ENCODE measurements around the gene ILF2.

Gene ILF2

DNA sequence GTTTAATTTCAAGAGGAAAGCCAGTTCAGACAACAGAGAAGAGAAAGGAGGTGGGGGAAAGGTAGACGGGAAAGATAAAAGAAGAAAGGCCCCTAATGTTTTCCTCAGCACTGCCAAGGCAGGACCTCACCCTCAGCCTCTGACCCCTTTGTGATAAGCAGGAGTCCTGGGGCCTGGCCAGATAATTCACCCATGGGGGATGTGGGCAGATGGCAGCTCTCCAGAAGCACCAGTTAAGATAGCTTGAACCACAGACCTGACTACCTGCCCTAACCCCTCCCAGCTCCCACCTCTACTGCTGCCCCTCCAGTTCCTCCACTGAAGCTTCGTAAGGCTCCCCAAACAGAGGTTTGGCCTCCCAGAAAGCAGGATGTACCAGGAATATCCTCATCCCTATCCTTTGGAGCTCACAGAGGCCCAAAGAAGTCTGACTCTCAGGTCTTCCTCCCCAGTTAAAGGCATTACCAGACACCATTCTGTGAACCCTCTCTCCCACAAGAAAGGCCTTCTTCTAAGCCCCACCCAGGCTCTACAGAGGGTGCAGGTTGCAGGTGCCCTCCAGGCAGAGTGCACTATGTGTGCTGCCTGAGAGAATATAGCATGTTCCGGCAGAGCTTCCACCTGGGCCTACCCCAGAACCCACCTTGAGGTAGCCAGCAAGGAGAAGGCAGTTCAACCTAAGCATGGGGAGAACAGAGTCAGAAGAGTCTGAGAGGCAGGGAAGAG is 21.5 kb downstream of the ILF2 start:
- no peak overlapping the region for H3K4me3 ChIP-seq (ENCODE audit: low read depth, low read length)
- no peak for DNase-seq (ENCODE audit: low read depth)
- TF ChIP-seq, protein P1, sequence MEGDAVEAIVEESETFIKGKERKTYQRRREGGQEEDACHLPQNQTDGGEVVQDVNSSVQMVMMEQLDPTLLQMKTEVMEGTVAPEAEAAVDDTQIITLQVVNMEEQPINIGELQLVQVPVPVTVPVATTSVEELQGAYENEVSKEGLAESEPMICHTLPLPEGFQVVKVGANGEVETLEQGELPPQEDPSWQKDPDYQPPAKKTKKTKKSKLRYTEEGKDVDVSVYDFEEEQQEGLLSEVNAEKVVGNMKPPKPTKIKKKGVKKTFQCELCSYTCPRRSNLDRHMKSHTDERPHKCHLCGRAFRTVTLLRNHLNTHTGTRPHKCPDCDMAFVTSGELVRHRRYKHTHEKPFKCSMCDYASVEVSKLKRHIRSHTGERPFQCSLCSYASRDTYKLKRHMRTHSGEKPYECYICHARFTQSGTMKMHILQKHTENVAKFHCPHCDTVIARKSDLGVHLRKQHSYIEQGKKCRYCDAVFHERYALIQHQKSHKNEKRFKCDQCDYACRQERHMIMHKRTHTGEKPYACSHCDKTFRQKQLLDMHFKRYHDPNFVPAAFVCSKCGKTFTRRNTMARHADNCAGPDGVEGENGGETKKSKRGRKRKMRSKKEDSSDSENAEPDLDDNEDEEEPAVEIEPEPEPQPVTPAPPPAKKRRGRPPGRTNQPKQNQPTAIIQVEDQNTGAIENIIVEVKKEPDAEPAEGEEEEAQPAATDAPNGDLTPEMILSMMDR (conservative IDR thresholded peaks at IDR 0.05; ENCODE audit: low read depth, low read length), result no peak

DNA sequence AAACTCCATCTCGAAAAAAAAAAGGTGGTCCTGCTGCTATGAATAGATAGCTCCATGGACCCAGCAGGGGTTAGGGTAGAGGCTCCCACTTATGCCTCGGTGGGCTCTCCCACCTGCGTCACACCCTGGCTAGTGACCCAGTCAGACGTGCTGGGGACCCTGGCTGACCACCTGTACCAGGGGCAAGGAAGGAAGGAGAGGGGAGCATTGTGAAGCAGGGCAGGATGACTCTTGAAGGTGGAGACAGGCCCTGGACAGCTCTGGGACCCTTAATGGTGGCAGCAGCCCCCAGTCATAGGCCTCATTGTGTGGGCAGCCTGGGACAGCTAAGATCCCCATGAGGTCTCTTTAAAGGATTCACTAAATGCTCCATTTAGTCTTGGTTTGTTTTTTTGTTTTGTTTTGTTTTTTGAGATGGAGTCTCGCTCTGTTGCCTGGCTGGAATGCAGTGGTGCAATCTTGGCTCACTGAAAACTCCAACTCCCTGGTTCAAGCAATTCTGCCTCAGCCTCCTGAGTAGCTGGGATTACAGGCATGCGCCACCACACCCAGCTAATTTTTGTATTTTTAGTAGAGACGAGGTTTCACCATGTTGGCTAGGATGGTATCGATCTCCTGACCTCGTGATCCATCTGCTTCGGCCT is 22.7 kb downstream of the ILF2 start:
- TF ChIP-seq, protein P1 (conservative IDR thresholded peaks at IDR 0.05; ENCODE audit: low read depth, low read length), result no peak
- H3K4me3 ChIP-seq (ENCODE audit: low read depth, low read length), result no peak overlapping the region
- DNase-seq (ENCODE audit: low read depth), result no peak

DNA sequence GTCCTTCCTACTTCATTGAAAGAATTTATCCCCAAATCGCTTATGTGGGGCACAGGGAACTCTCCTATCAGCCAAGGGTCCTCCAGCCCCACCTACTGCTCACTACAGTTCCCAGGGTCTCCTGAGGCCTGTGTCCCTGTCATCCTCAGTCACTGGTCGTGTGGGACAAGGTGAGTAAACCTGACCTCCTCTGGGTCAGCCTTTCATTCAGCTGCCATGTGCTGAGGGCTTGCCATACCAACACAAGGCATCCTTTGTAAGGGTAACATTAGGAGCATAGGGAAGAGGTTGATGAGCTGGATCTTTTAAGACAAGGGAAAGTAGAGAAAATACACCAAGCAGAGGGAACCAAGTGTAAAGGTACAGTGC is 23.5 kb downstream of the ILF2 start:
- TF ChIP-seq, protein P1 (conservative IDR thresholded peaks at IDR 0.05; ENCODE audit: low read depth, low read length), result no peak
- H3K4me3 ChIP-seq (ENCODE audit: low read depth, low read length), result no peak overlapping the region
- no peak for DNase-seq (ENCODE audit: low read depth)

DNA sequence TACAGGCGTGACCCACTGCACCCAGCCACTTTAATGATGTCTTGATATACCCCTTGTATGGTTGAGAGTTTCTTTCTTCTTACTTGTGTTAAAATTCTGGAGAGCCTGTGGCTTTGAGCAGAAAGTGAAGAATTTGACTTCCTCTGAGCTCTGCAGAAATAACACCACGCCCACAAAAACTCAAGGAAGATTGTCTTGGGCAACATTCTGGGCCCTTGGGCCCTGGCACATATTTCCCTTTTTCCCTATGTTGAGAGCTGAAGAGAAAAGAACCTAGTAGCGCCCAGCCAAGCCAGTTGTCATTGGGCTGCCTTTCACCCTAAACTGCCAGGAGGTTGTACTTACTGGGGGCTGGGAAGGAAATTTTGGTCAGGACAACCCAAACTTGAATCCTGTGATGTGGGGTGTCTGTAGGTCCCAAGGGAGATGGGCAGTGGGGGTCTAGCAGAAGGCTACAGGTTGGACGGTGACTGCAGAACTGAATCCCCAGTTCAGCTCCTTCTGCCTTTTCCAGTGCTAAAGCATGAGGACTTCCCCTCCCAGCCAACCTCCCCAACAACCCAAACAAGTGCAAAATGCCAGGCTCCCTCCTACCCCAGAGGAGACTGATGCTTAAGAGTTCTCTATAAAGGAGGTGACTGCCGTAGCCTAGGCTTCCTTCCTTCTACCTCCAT is 24.0 kb downstream of the ILF2 start:
- no peak for DNase-seq (ENCODE audit: low read depth)
- TF ChIP-seq, protein P1 (conservative IDR thresholded peaks at IDR 0.05; ENCODE audit: low read depth, low read length), result no peak
- H3K4me3 ChIP-seq (ENCODE audit: low read depth, low read length), result no peak overlapping the region

DNA sequence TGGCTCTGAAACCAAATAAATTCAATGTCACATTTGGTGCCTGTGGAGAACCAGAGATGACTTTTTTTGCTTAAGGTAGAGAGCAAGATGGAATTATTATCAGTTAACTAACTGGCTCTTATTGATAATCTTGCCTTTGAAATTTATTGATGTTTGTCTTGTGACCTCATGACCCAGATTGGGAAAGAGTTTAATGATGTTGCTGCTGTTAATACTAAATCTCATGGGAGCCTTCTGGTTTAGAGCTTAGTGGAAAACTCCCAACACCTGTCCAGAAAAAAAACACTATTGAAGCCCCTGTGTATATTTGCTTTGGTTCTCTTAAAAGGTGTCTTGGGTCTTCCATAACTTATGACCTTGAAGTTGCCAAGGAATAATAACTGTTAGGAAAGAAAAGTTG is 27.0 kb downstream of the ILF2 start:
- no peak overlapping the region for H3K4me3 ChIP-seq (ENCODE audit: low read depth, low read length)
- DNase-seq (ENCODE audit: low read depth), result no peak
- TF ChIP-seq, protein P1 (conservative IDR thresholded peaks at IDR 0.05; ENCODE audit: low read depth, low read length), result no peak

DNA sequence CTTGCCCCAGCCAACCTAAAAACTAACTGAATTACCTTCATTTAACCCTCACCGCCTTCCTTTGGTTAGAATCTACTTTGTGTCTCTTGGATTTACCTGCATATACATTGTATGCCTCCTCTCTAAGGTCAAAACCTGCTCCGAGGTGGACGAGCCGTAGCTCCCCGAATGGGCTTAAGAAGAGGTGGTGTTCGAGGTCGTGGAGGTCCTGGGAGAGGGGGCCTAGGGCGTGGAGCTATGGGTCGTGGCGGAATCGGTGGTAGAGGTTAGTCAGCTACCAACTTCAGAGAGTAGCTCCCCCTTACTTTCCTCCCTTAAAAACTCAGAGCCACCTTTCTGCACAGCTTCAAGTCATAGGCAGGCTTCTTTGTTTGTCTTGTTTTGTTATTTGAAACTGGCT is 27.7 kb downstream of the ILF2 start:
- TF ChIP-seq, protein P1 (conservative IDR thresholded peaks at IDR 0.05; ENCODE audit: low read depth, low read length), result no peak
- DNase-seq (ENCODE audit: low read depth), result no peak
- no peak overlapping the region for H3K4me3 ChIP-seq (ENCODE audit: low read depth, low read length)
